SU-DHL-6 (cell line): ENCODE data around the gene CCDC7.
"Not testable (repeated sequence)": the region's sequence is repeated elsewhere in the genome, so short reads cannot be mapped to it uniquely, and the experiment has no call there.

Experiments used
- CTCF ChIP-seq: fragments of 200-600 bp; sonication (generic); IDR thresholded peaks from one replicate; pipeline ENCODE4 v1.5.1; 2017; ENCODE audit warnings: antibody characterized with exemption, mild to moderate bottlenecking, low read length, moderate library complexity; ENCODE audit not compliant: insufficient read depth, poor library complexity, severe bottlenecking
- EZH2phosphoT487 ChIP-seq: fragments of 200-600 bp; sonication (generic), shearing (Covaris generic); conservative IDR thresholded peaks from 2 replicates; pipeline ENCODE4 v1.6.1; 2018; ENCODE audit warnings: mild to moderate bottlenecking, antibody characterized with exemption, low read length, moderate library complexity, mixed read lengths

DNA sequence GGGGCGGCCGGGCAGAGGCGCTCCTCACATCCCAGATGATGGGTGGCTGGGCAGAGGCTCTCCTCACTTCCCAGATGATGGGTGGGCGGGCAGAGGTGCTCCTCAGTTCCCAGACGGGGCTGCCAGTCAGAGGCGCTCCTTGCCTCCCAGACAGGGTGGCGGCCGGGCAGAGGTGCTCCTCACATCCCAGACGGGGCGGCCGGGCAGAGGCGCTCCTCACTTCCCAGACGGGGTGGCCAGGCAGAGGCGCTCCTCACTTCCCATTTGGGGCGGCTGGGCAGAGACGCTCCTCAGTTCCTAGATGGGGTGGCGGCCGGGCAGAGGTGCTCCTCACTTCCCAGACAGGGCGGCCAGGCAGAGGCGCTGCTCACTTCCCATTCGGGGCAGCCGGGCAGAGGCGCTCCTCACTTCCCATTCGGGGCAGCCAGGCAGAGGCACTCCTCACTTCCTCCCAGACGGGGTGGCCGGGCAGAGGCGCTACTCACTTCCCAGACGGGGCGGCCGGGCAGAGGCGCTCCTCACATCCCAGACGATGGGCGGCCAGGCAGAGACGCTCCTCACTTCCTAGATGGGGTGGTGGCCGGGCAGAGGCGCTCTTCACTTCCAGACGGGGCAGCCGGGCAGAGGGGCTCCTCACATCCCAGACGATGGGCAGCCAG lies 60.0 kb downstream of the CCDC7 start:
- not testable (repeated sequence) for TF ChIP-seq CTCF, EZH2phosphoT487
